ENCODE results near the gene CCT4.

CCT4 gene

GRCh38 chr2:61888267-61889055 lies at the start of gene CCT4:
Gene CCT4 (minus strand): TSS chr2:61888656. CDS start chr2:61888507, 149 bp downstream.
- Mint-ChIP-seq H3K4me1 (peaks cover 24% of the 10 kb centered on the region), H3K4me3 (peak within 1 kb of the TSS; percentile 100), H3K36me3 (ENCODE audit: low read depth) (peaks cover 29% of the 10 kb centered on the region), H3K9me3 (no peaks in the 10 kb centered on the region), H3K27ac (peak within 1 kb of the TSS; percentile 100), H3K27me3 (ENCODE audit: low read depth, poor library complexity) (no peaks in the 10 kb centered on the region)
- TF ChIP-seq, protein P1, sequence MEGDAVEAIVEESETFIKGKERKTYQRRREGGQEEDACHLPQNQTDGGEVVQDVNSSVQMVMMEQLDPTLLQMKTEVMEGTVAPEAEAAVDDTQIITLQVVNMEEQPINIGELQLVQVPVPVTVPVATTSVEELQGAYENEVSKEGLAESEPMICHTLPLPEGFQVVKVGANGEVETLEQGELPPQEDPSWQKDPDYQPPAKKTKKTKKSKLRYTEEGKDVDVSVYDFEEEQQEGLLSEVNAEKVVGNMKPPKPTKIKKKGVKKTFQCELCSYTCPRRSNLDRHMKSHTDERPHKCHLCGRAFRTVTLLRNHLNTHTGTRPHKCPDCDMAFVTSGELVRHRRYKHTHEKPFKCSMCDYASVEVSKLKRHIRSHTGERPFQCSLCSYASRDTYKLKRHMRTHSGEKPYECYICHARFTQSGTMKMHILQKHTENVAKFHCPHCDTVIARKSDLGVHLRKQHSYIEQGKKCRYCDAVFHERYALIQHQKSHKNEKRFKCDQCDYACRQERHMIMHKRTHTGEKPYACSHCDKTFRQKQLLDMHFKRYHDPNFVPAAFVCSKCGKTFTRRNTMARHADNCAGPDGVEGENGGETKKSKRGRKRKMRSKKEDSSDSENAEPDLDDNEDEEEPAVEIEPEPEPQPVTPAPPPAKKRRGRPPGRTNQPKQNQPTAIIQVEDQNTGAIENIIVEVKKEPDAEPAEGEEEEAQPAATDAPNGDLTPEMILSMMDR (IDR thresholded peaks at IDR 0.05) = no peak
- peak; percentile 95 for DNase-seq

- Mint-ChIP-seq H3K27me3 (ENCODE audit: low read depth, poor library complexity) (no peaks in the 10 kb centered on the region), H3K36me3 (ENCODE audit: low read depth) (peaks cover 23% of the 10 kb centered on the region), H3K4me3 (no peak overlapping the region), H3K4me1 (peaks cover 16% of the 10 kb centered on the region), H3K27ac (peak overlapping the region; percentile 46), H3K9me3 (peaks cover 5% of the 10 kb centered on the region)
- no peak for DNase-seq
- TF ChIP-seq, protein P1 (IDR thresholded peaks at IDR 0.05) = no peak
These were observed 49.4 kb upstream of the CCT4 start for GRCh38 chr2:61937886-61938285.

DNA sequence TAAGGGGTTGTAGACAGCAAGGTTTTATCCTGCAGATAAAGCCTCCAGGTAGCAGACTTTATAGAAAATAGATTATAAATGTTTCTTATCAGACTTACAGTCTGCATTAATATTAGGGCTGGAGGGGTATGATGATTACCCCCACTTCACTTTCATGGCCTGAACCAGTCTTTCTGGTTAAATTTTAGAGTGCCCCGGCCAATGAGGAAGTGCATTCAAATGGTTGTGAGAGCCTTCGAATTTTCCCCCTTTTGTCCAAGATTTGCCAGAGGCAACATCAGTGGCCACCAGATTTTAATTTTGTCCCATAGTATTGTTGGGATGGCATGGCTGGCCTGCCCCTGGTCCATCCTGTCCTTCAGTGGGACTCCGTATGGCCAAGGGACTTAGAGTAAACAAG lies 48.6 kb upstream of the CCT4 start:
- Mint-ChIP-seq H3K36me3 (ENCODE audit: low read depth) (peaks cover 31% of the 10 kb centered on the region), H3K9me3 (peaks cover 13% of the 10 kb centered on the region), H3K4me1 (peaks cover 16% of the 10 kb centered on the region), H3K27ac (no peak overlapping the region), H3K27me3 (ENCODE audit: low read depth, poor library complexity) (no peaks in the 10 kb centered on the region), H3K4me3 (no peak overlapping the region)
- no peak for DNase-seq
- TF ChIP-seq, protein P1 (IDR thresholded peaks at IDR 0.05) = no peak

GRCh38 chr2:61928826-61929461 lies 40.5 kb upstream of the CCT4 start:
- no peak for DNase-seq
- H3K9me3 Mint-ChIP-seq = peaks cover 38% of the 10 kb centered on the region
- H3K4me3 Mint-ChIP-seq = no peak overlapping the region
- H3K4me1 Mint-ChIP-seq = peaks cover 21% of the 10 kb centered on the region
- no peak overlapping the region for H3K27ac Mint-ChIP-seq
- TF ChIP-seq, protein P1 (IDR thresholded peaks at IDR 0.05) = no peak
- H3K27me3 Mint-ChIP-seq (ENCODE audit: low read depth, poor library complexity) = peaks cover 5% of the 10 kb centered on the region
- H3K36me3 Mint-ChIP-seq (ENCODE audit: low read depth) = peaks cover 57% of the 10 kb centered on the region

- peaks cover 50% of the 10 kb centered on the region for H3K36me3 Mint-ChIP-seq (ENCODE audit: low read depth)
- no peak for DNase-seq
- TF ChIP-seq, protein P1 (IDR thresholded peaks at IDR 0.05) = no peak
- peaks cover 5% of the 10 kb centered on the region for H3K27me3 Mint-ChIP-seq (ENCODE audit: low read depth, poor library complexity)
- peaks cover 31% of the 10 kb centered on the region for H3K9me3 Mint-ChIP-seq
- H3K4me3 Mint-ChIP-seq = no peak overlapping the region
- H3K27ac Mint-ChIP-seq = no peak overlapping the region
- H3K4me1 Mint-ChIP-seq = peaks cover 21% of the 10 kb centered on the region
These were observed 38.3 kb upstream of the CCT4 start for GRCh38 chr2:61926531-61927477.

Measured in nephron progenitor cell (in vitro differentiated cells).